ENCODE measurements around the gene ZBTB7A.

The ZBTB7A gene

DNA sequence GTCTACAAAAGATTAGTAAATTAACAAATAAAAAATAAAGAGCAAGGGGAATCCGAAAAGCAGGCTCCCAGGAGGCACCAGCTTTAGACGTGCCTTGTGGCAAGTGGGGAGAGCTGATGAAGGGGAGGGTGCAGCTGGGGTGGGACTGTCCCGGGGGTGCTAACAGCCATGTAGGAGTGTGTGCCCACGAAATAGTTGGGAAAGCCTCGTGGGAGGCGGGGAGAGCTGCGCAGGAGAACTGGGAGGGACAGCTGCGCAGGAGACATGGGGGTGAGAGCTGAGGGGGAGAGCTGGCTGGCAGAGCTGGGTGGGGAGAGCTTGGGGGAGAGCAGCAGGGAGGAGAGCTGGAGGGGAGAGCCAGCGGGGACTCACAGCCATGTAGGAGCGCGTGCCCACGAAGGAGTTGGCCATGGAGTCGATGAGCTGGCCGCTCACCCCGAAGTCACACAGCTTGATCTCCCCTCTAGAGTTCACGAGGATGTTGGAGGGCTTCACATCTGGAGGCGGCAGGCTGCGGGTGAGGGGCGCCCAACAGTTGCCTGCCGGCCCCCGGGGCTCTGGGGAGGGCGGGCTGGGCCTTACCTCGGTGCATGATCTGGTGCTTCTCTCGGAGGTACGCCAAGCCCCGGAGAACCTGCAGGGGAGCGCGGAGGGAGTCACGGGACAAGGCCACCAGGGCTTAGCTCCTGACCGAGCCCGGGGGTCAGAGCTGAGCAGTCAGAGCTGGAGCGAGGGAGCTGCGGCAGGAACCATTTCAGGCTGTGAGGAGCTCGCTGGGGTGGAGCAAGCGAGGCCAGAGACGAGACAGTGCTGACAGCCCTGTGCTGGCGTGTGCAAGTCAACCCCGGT lies 34.2 kb upstream of the ZBTB7A start:
- H3K4me1 ChIP-seq (ENCODE audit: control insufficient read depth, insufficient read depth, low read length) = no peaks in the 10 kb centered on the region
- H3K4me3 ChIP-seq (ENCODE audit: low read length) = no peak overlapping the region
- H3K9ac ChIP-seq (ENCODE audit: low read length) = no peak overlapping the region
- no peaks in the 10 kb centered on the region for H3K27me3 ChIP-seq (ENCODE audit: control insufficient read depth, insufficient read depth, low read length)
- H3K27ac ChIP-seq (ENCODE audit: low read depth, low read length) = no peak overlapping the region
- peaks cover 20% of the 10 kb centered on the region for H3K36me3 ChIP-seq (ENCODE audit: control insufficient read depth, insufficient read depth, low read length)

- no peak overlapping the region for H3K9ac ChIP-seq (ENCODE audit: low read length)
- H3K27me3 ChIP-seq (ENCODE audit: control insufficient read depth, insufficient read depth, low read length) = no peaks in the 10 kb centered on the region
- no peak overlapping the region for H3K4me3 ChIP-seq (ENCODE audit: low read length)
- H3K4me1 ChIP-seq (ENCODE audit: control insufficient read depth, insufficient read depth, low read length) = no peaks in the 10 kb centered on the region
- H3K27ac ChIP-seq (ENCODE audit: low read depth, low read length) = no peak overlapping the region
- H3K36me3 ChIP-seq (ENCODE audit: control insufficient read depth, insufficient read depth, low read length) = peaks cover 20% of the 10 kb centered on the region
Observed at GRCh38 chr19:4099041-4099764, 32.5 kb upstream of the ZBTB7A start.

DNA sequence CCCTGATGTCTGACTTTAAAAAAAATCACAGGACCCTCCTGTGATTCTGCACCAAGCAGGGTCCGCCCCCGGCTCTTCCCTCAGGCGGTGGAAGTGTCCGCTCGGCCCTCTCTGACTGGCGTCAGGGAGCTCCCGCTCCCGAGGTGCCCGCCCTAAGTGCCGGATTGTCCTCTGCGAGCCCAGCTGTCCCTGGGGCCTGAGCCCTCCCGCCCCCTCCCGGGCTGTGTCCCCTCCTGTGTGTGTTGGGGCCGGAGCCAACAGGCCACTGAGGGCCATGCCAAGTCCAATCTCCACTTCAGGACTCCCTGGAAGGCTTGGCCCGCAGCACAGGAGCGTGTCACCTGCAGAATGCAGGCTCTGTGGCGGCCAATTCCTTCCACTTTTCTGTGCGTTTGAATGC lies 31.8 kb upstream of the ZBTB7A start:
- Histone ChIP-seq H3K4me3 (ENCODE audit: low read length) (no peak overlapping the region), H3K9ac (ENCODE audit: low read length) (no peak overlapping the region), H3K27ac (ENCODE audit: low read depth, low read length) (no peak overlapping the region), H3K4me1 (ENCODE audit: control insufficient read depth, insufficient read depth, low read length) (no peaks in the 10 kb centered on the region), H3K36me3 (ENCODE audit: control insufficient read depth, insufficient read depth, low read length) (peaks cover 20% of the 10 kb centered on the region), H3K27me3 (ENCODE audit: control insufficient read depth, insufficient read depth, low read length) (no peaks in the 10 kb centered on the region)

- H3K27ac ChIP-seq (ENCODE audit: low read depth, low read length) = no peak overlapping the region
- H3K27me3 ChIP-seq (ENCODE audit: control insufficient read depth, insufficient read depth, low read length) = no peaks in the 10 kb centered on the region
- H3K9ac ChIP-seq (ENCODE audit: low read length) = no peak overlapping the region
- peaks cover 20% of the 10 kb centered on the region for H3K36me3 ChIP-seq (ENCODE audit: control insufficient read depth, insufficient read depth, low read length)
- no peaks in the 10 kb centered on the region for H3K4me1 ChIP-seq (ENCODE audit: control insufficient read depth, insufficient read depth, low read length)
- H3K4me3 ChIP-seq (ENCODE audit: low read length) = no peak overlapping the region
Observed at GRCh38 chr19:4097501-4097900, 30.8 kb upstream of the ZBTB7A start.

DNA sequence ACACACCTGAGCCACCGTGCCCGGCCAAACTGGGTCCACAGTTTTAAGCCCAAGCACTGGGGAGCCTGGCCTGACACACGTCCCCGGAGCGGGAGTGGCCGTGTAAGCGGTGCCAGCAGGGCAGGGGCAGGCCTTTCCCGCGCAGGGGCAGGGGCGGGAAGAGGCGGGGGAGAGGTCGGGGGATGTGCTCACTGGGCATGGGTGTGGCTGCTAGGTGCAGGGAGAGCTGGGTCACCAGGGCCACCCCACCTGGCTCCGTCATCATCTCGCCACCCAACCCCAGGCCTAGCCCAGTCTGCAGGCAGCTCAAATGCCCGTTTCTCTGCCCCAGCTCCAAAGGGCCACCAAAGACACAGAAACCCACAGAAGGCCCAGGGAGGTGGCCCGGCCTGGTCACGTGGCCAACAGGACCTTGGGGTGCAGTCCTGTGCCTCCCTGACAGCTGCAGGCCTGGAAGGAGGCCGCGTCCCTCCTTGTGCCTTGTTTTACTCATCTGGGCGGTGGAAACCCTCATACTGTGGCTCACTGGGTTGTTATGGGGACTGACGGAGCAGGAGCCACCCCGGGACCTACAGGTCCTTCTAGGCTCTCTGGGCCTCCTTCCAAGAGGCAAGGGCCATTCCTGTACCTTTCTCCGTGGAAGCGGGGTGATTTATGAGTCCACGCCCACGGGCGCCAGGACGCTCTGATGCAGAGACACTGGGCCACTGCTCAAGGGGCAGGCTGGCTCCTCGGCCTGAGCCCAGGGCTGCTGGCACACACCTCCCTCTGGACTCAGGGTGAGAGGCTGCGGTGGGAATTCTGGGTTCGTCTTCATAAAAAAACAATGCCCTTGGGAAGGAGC lies 29.6 kb upstream of the ZBTB7A start:
- Histone ChIP-seq H3K36me3 (ENCODE audit: control insufficient read depth, insufficient read depth, low read length) (peaks cover 13% of the 10 kb centered on the region), H3K4me1 (ENCODE audit: control insufficient read depth, insufficient read depth, low read length) (no peaks in the 10 kb centered on the region), H3K27me3 (ENCODE audit: control insufficient read depth, insufficient read depth, low read length) (no peaks in the 10 kb centered on the region), H3K27ac (ENCODE audit: low read depth, low read length) (no peak overlapping the region), H3K9ac (ENCODE audit: low read length) (no peak overlapping the region), H3K4me3 (ENCODE audit: low read length) (no peak overlapping the region)

DNA sequence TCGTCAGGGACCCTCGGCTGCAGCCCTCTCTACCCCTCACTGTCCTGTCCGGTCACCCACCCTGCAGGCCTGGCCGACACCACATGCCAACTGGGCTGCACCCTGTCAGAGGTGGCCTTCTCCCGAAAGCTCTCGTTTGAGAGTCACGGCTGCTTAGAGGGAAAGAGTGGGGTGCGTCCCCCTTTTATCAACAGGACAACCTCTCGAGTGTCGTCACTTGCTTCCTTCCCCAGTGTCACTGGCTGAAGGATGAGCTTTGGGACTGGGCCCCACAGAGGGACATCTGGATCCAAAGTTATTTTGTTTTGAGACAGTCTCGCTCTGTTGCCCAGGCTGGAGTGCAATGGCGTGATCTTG lies 28.8 kb upstream of the ZBTB7A start:
- H3K4me3 ChIP-seq (ENCODE audit: low read length) = no peak overlapping the region
- H3K9ac ChIP-seq (ENCODE audit: low read length) = no peak overlapping the region
- peaks cover 12% of the 10 kb centered on the region for H3K36me3 ChIP-seq (ENCODE audit: control insufficient read depth, insufficient read depth, low read length)
- H3K4me1 ChIP-seq (ENCODE audit: control insufficient read depth, insufficient read depth, low read length) = no peaks in the 10 kb centered on the region
- H3K27ac ChIP-seq (ENCODE audit: low read depth, low read length) = no peak overlapping the region
- no peaks in the 10 kb centered on the region for H3K27me3 ChIP-seq (ENCODE audit: control insufficient read depth, insufficient read depth, low read length)

DNA sequence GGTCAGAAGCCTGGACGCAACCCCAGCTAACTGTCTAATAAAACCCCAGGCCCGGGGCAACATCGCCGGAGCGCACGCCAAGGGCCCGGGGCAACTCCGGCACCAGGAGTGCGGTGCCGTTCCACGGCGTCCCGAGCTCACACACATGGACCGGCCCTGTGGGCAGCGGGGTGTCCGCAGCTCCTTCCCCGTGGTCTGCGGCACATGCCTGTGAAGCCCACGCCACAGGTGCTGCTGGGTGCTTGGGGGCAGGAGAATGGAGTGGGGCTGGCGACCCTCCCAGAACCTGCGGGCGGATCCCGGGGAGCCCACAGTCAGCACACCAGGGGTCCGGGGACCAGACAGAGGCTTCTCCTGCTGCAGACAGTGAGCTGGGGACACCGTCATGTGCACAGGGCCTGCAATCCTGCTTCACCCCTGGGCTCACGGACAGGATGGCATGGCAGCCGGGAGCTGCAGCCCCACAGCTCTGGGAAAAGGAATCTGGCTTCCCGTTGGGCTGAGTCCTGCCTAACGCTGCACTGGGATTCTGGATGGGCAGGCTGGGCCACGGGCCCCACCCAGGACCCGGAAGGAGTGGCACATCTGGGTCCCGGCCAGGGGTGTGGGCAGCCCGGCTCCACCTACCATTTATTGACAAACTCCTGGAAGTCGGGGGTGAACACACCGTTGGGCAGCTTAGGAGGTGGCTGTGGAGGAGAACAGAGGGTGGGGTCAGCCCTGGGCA lies 28.2 kb upstream of the ZBTB7A start:
- peaks cover 12% of the 10 kb centered on the region for H3K36me3 ChIP-seq (ENCODE audit: control insufficient read depth, insufficient read depth, low read length)
- no peak overlapping the region for H3K9ac ChIP-seq (ENCODE audit: low read length)
- no peaks in the 10 kb centered on the region for H3K4me1 ChIP-seq (ENCODE audit: control insufficient read depth, insufficient read depth, low read length)
- no peak overlapping the region for H3K27ac ChIP-seq (ENCODE audit: low read depth, low read length)
- H3K27me3 ChIP-seq (ENCODE audit: control insufficient read depth, insufficient read depth, low read length) = no peaks in the 10 kb centered on the region
- no peak overlapping the region for H3K4me3 ChIP-seq (ENCODE audit: low read length)

- no peaks in the 10 kb centered on the region for H3K4me1 ChIP-seq (ENCODE audit: control insufficient read depth, insufficient read depth, low read length)
- H3K36me3 ChIP-seq (ENCODE audit: control insufficient read depth, insufficient read depth, low read length) = peaks cover 18% of the 10 kb centered on the region
- no peak overlapping the region for H3K27ac ChIP-seq (ENCODE audit: low read depth, low read length)
- no peak overlapping the region for H3K4me3 ChIP-seq (ENCODE audit: low read length)
- no peaks in the 10 kb centered on the region for H3K27me3 ChIP-seq (ENCODE audit: control insufficient read depth, insufficient read depth, low read length)
- no peak overlapping the region for H3K9ac ChIP-seq (ENCODE audit: low read length)
Observed at GRCh38 chr19:4094291-4094690, 27.6 kb upstream of the ZBTB7A start.

DNA sequence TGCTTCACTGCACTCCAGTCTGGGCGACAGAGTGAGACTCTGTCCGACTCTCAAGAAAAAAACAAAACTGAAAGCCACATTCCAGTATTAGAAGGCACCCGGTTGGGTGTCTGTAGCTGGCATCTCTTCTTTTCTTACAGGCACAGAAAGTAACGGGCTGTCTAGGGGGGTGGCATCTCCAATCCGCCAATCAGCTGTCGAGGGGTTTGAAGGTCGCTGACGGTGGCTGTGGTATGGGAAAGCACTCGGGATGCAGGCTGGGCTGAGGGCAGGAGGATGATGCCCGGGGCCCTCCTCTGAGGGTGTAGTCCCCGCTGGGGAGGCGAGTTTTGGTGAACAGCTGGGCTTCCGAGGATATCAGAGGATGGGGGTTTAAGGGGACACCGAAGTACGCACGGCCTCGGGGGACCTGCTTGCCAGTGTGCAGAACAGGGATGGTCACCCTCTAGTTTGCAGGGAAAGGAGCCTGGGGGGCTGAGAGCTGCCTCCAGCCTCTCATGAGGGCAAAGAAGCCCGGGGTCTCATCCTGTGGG lies 27.0 kb upstream of the ZBTB7A start:
- no peaks in the 10 kb centered on the region for H3K27me3 ChIP-seq (ENCODE audit: control insufficient read depth, insufficient read depth, low read length)
- no peak overlapping the region for H3K27ac ChIP-seq (ENCODE audit: low read depth, low read length)
- H3K36me3 ChIP-seq (ENCODE audit: control insufficient read depth, insufficient read depth, low read length) = peaks cover 17% of the 10 kb centered on the region

DNA sequence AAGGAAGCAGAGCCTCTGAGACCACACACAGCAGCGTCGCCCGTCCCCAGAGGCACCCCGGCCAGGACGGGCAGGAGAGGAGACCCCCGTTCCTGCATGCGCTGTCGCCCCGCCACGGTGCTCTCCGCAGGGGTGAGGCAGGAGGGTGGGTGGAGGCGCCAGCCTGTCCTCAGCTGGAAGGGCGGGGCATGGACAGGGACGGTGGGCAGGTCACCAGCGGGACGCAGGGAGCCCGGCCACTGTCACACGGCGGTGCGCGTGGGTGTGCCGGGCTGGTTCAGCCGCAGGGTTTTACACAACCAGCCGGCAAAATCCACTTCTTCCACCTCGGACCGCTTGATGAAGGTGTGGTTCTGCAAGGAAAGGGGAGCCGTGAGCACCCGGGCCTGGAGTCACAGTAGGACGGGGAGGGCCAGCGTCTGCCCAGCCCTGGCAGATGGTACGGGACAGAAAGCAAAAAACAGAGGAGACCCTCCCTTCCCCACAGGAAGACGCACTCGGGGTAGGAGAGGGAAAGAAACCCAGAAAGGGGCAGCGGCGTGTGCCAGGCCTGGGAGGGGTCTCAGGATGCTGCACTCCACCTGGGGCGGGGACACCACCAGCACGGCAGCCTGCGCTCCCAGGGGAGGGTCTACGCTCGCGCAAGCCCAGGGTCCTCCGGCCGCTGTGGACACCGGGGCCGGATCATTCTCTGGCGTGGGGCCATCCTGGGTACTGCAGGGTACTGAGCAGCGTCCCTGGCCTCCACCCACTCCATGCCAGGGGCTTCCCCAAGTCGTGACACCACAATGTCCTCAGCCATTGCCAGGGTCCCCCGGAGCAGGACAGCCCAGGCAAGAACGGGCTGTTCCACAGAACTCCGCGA lies 23.9 kb upstream of the ZBTB7A start:
- Histone ChIP-seq H3K36me3 (ENCODE audit: control insufficient read depth, insufficient read depth, low read length) (peaks cover 15% of the 10 kb centered on the region), H3K27me3 (ENCODE audit: control insufficient read depth, insufficient read depth, low read length) (no peaks in the 10 kb centered on the region), H3K9ac (ENCODE audit: low read length) (no peak overlapping the region), H3K4me3 (ENCODE audit: low read length) (no peak overlapping the region), H3K27ac (ENCODE audit: low read depth, low read length) (no peak overlapping the region), H3K4me1 (ENCODE audit: control insufficient read depth, insufficient read depth, low read length) (no peaks in the 10 kb centered on the region)

More for the DNA sequence above, 27.0 kb upstream of the ZBTB7A start:
- H3K4me1 ChIP-seq (ENCODE audit: control insufficient read depth, insufficient read depth, low read length) = no peaks in the 10 kb centered on the region
- H3K4me3 ChIP-seq (ENCODE audit: low read length) = no peak overlapping the region
- H3K9ac ChIP-seq (ENCODE audit: low read length) = no peak overlapping the region

GRCh38 chr19:4089946-4090345 lies 23.2 kb upstream of the ZBTB7A start:
- H3K36me3 ChIP-seq (ENCODE audit: control insufficient read depth, insufficient read depth, low read length) = peaks cover 14% of the 10 kb centered on the region
- H3K27me3 ChIP-seq (ENCODE audit: control insufficient read depth, insufficient read depth, low read length) = no peaks in the 10 kb centered on the region
- no peak overlapping the region for H3K9ac ChIP-seq (ENCODE audit: low read length)
- no peaks in the 10 kb centered on the region for H3K4me1 ChIP-seq (ENCODE audit: control insufficient read depth, insufficient read depth, low read length)
- H3K27ac ChIP-seq (ENCODE audit: low read depth, low read length) = no peak overlapping the region
- no peak overlapping the region for H3K4me3 ChIP-seq (ENCODE audit: low read length)
